Stomach (tissue), 4 donors: ENCODE results near the gene THEMIS.

Source experiments
- EP300 ChIP-seq: sonication (generic); formaldehyde crosslinking; IDR thresholded peaks from one replicate; pipeline ENCODE4 v1.6.1; 2017; ENCODE audit warnings: antibody characterized with exemption
- POLR2A ChIP-seq, 4 donors: fragments of 450-650 bp; IDR thresholded peaks; one replicate each; pipeline ENCODE4 v1.6.1; 2016; ENCODE audit warnings: antibody characterized with exemption in 4 of 4, control low read depth in 2 of 4, mild to moderate bottlenecking in 1 of 4, moderate library complexity in 1 of 4
- POLR2AphosphoS5 ChIP-seq, 3 donors: sonication (generic); formaldehyde crosslinking; IDR thresholded peaks; one replicate each; pipeline ENCODE4 v1.6.1; 2016; ENCODE audit warnings: antibody characterized with exemption in 3 of 3
- TF ChIP-seq, protein P1 (sequence below), 7 experiments: fragments of 450-650 bp in 4 of 7; fragments of 200-600 bp in 3 of 7; sonication (generic) in 3 of 7; IDR thresholded peaks; one replicate each; pipeline ENCODE4 v1.5.1; 2016 to 2019; ENCODE audit warnings: antibody characterized with exemption in 7 of 7, control low read depth in 2 of 7, mild to moderate bottlenecking in 1 of 7

DNA sequence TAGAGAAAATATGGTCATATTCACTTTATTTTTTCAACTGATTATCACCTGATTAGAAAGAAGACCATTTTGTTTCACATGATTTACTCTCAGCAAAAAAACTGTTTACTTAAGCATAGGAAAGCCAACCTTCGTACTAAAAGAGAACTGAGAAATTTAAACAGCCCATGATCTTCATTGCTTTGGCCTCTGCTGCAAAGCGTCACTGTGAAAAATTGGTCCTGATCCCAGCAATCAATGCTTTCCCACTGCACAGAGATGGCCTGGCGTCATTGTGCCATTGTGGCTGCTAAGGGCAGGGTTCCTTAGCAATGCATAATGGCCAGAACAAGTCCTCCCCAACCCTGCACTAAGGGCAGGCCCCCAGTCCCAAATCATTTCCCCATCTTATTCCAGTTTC lies 19.9 kb upstream of the THEMIS start:
- TF ChIP-seq, protein P1, sequence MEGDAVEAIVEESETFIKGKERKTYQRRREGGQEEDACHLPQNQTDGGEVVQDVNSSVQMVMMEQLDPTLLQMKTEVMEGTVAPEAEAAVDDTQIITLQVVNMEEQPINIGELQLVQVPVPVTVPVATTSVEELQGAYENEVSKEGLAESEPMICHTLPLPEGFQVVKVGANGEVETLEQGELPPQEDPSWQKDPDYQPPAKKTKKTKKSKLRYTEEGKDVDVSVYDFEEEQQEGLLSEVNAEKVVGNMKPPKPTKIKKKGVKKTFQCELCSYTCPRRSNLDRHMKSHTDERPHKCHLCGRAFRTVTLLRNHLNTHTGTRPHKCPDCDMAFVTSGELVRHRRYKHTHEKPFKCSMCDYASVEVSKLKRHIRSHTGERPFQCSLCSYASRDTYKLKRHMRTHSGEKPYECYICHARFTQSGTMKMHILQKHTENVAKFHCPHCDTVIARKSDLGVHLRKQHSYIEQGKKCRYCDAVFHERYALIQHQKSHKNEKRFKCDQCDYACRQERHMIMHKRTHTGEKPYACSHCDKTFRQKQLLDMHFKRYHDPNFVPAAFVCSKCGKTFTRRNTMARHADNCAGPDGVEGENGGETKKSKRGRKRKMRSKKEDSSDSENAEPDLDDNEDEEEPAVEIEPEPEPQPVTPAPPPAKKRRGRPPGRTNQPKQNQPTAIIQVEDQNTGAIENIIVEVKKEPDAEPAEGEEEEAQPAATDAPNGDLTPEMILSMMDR (IDR thresholded peaks at IDR 0.05), result no peak
- no peak for TF ChIP-seq POLR2A (IDR thresholded peaks at IDR 0.05)
- TF ChIP-seq EP300, result no peak
- no peak for TF ChIP-seq POLR2AphosphoS5 (IDR thresholded peaks at IDR 0.05)
